ENCODE measurements around the gene RAB27A.
"Not testable (repeated sequence)": the region's sequence is repeated elsewhere in the genome, so short reads cannot be mapped to it uniquely, and the experiment has no call there.

- TF ChIP-seq, protein P1, sequence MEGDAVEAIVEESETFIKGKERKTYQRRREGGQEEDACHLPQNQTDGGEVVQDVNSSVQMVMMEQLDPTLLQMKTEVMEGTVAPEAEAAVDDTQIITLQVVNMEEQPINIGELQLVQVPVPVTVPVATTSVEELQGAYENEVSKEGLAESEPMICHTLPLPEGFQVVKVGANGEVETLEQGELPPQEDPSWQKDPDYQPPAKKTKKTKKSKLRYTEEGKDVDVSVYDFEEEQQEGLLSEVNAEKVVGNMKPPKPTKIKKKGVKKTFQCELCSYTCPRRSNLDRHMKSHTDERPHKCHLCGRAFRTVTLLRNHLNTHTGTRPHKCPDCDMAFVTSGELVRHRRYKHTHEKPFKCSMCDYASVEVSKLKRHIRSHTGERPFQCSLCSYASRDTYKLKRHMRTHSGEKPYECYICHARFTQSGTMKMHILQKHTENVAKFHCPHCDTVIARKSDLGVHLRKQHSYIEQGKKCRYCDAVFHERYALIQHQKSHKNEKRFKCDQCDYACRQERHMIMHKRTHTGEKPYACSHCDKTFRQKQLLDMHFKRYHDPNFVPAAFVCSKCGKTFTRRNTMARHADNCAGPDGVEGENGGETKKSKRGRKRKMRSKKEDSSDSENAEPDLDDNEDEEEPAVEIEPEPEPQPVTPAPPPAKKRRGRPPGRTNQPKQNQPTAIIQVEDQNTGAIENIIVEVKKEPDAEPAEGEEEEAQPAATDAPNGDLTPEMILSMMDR (IDR thresholded peaks at IDR 0.05): not testable (repeated sequence)
- TF ChIP-seq POLR2A (IDR thresholded peaks at IDR 0.05): not testable (repeated sequence)
These were observed 37.4 kb downstream of the RAB27A start for GRCh38 chr15:55252201-55252600.
